ENCODE results near the gene NPIPB2.

DNA sequence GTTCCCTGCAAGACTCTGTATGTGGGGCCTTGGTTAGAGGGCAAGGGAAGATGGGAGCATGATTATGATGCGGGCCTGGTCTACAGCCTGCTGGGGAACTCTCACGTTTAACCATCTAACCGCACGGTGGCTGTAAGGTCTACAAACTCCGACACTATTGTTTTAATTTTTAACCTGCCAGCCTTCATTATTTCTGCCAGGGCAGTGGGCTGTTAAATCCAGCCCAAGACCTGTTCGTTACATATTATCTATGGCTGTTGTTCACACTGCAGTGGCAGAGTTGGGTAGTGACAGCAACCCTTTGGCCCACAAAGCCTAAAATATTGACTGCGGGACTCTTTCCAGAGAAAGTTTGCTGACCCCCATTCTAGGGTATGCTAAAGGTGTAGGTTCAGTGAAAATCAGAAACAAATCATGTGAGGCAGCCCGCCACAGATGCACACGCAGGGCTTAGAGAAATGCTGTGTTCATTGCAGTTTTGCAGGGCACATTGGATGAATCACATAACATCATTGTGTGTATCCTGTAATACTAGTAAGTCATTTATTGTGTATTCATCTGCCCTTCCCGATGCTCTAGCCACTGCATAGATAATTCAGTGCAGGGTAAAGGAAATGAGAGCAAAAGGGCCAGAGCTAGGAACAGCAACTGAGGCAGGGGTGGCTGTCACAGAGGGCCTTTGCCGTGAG, 49.0 kb upstream of the NPIPB2 start:
- TF ChIP-seq, protein P1, sequence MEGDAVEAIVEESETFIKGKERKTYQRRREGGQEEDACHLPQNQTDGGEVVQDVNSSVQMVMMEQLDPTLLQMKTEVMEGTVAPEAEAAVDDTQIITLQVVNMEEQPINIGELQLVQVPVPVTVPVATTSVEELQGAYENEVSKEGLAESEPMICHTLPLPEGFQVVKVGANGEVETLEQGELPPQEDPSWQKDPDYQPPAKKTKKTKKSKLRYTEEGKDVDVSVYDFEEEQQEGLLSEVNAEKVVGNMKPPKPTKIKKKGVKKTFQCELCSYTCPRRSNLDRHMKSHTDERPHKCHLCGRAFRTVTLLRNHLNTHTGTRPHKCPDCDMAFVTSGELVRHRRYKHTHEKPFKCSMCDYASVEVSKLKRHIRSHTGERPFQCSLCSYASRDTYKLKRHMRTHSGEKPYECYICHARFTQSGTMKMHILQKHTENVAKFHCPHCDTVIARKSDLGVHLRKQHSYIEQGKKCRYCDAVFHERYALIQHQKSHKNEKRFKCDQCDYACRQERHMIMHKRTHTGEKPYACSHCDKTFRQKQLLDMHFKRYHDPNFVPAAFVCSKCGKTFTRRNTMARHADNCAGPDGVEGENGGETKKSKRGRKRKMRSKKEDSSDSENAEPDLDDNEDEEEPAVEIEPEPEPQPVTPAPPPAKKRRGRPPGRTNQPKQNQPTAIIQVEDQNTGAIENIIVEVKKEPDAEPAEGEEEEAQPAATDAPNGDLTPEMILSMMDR (IDR thresholded peaks at IDR 0.05; ENCODE audit: insufficient read depth, low read depth, low read length): no peak
- no peak for TF ChIP-seq EZH2 (IDR thresholded peaks at IDR 0.05; ENCODE audit: insufficient read depth, low read length)
